HG02852 (cell line): ENCODE results near the gene CDH2.

Source experiments
- ATAC-seq: cut with Tn5 transposase; IDR thresholded peaks from one replicate; pipeline ENCODE4 v1.9.1; 2021; ENCODE audit warnings: mild to moderate bottlenecking, moderate library complexity; ENCODE audit not compliant: unreplicated experiment

The CDH2 gene

DNA sequence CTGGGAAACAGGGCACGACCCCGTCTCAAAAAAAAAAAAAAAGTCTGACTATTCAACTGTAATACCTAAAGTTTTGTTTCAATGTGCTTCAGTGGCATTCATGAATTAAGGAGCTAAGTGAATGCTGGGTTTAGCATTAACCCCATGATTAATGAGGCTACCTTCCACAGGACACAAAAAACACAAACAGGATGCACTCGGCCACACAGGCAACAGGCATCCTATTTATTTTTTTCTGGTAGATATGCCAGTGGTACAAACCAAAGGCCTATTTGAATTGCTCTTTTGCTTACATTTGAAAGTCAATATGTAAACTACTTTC lies 48.3 kb downstream of the CDH2 start:
- ATAC-seq, result no peak

DNA sequence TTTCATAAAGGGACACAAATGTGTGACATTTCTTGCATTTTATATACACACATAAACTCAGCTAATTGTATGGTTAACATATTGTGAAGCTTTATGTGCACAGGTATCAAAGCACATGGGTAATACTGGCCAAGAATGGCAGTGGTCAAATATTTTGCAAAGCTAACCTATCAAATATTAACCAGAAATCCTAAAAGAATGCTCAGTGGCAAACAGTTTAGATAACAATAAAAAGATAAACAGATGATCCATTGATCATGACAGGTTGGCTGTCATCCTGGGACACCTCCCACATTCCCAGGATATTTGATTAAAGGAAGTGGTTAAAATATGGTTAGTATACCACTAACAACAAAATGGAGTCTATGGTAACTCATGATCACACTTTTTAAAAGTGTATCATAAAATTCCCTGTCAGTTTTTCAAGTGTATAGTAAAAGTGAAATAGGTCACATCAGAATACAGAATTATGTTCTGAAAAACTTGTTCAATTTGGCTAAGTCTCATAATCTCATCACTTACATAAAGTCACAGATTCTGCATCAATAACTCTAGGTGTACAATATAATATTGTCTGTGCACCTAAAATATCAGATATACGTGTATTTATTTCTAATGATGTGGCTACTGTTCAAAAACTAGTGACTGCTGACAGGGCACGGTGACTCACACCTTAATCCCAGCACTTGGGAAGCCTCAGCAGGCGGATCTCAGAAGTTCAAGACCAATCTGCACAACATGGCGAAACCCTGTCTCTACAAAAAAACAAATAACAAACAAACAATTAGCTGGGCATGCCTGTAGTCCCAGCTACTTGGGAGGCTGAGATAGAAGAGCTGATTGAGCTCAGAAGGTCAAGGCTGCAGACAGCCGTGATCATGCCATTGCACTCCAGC lies 48.9 kb downstream of the CDH2 start:
- ATAC-seq, result no peak

DNA sequence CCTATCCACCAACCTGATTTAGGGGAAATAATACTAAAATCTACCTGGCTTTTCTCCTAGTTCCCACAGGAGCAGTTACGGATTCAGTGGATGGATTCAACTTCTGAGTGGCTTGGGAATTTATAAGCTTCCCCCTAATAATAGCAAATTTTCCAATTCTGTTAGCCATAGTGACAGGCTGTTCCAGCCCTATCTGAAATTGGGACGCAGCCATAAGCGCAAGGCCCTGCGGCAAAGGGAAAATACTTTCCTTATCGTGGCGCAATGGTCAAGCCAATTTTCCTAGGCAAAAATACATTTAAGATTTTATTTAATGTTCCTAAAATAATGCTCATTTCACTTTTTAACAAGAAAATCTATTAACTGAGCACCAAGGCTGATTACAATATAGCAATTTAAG lies 49.7 kb downstream of the CDH2 start:
- ATAC-seq, result no peak

- ATAC-seq, result no peak
Observed at GRCh38 chr18:28126768-28127167, 50.2 kb downstream of the CDH2 start.

- no peak for ATAC-seq
Observed at GRCh38 chr18:28125051-28125450, 51.9 kb downstream of the CDH2 start.

- no peak for ATAC-seq
Observed at GRCh38 chr18:28124131-28125029, 52.5 kb downstream of the CDH2 start.

DNA sequence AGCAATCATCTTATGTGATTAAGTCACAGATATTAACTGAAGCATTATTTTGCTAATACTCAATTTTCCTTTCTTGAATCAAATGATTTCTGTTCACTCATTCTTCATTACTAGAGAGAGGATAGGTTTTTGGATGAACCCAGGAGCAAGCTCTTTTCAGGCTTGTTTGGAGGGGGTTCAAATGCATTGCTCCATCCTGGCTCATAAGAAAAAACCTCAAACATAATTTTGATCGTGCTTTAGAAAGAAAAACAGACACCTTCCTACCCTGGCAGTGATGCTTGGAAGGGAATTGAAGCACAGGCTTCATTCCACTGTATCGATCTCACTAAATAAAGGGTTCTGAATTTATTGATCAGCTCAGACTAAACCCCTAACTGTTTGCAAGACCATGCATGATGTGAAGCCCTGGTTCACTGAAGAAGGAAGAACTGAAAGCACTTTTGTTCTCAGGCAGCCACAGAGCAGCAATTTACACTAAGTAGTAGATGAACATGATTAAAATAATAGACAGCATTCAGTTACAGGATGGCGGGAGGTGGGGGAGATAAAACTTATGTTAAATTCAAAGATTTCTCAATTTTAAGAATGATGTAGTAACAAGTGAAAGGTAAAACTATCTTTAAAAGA lies 53.4 kb downstream of the CDH2 start:
- ATAC-seq, result no peak

- ATAC-seq, result no peak
Observed at GRCh38 chr18:28120828-28121515, 56.0 kb downstream of the CDH2 start.

DNA sequence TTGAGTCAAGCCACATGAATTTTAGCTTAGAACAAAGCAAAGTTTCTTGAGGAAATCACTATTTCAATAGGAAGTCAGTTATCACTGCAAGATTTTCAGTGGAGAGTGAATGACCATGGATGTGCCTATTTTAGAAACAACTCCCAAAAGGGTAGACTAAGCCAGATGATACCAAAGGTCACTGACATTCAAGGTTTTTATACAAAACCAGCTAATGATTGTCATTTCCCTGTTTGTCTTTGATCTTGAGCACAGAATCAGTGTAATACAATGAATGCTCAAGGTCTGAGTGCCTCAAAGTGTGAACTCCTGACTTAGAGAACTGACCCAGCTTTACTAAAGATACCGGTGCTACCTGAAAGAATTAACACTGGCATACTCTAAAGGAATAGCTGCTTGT lies 60.5 kb downstream of the CDH2 start:
- ATAC-seq, result no peak

GRCh38 chr18:28115149-28115550 lies 61.8 kb downstream of the CDH2 start:
- ATAC-seq, result no peak

DNA sequence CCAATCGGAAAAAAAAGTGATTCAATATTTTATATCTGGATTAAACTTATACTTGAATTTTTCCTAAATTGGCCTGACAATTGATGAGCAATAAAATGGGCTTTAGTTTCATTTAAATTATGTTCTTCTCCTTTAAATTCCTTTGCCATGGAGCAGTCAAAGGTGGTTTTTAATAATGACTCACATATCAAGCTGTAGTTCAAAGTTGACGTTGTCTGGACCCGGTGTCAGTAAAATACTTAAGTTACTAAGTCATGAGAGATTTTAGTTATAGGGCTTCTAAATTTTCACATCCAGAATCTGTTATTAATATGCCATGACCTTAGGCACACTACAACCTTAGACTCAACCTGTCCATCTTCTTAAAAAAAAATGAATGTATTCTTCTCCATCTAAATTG lies 62.5 kb downstream of the CDH2 start:
- no peak for ATAC-seq

DNA sequence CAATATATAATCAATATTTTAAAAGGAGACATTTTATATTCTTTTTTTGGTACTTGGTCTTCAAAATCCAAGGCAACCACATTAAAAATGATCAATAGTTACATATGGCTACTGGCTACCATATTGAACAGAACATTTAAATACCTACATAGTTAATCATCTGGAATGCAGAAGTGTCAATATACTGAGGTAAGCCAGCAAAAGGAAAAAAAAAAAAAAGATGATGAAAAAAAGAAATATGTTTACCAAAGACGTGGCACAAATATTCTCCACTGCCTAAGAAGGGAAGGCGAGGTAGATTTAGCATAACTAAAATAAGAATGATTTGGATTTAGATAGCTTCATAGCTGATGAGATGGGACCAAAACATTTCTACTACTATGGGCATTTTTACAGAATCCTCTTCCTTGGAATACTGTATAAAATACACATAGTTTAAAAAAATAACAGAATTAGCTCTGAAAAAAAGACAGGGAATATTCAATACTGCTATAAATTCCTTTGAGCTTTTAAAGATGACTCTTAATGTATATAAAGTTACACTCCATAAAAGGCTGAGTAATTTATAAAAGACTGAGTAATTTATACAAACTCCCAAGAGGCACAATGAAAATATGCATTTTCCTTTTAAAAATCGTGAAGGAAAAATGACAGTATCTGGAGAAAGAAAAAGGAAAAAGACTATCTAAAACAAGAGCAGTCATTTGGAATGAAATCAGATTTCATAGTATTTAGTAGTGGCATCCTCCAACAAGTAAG lies 63.5 kb downstream of the CDH2 start:
- ATAC-seq, result no peak

- ATAC-seq, result no peak
Observed at GRCh38 chr18:28112056-28112470, 64.9 kb downstream of the CDH2 start.

GRCh38 chr18:28110924-28111323 lies 66.0 kb downstream of the CDH2 start:
- ATAC-seq, result no peak

DNA sequence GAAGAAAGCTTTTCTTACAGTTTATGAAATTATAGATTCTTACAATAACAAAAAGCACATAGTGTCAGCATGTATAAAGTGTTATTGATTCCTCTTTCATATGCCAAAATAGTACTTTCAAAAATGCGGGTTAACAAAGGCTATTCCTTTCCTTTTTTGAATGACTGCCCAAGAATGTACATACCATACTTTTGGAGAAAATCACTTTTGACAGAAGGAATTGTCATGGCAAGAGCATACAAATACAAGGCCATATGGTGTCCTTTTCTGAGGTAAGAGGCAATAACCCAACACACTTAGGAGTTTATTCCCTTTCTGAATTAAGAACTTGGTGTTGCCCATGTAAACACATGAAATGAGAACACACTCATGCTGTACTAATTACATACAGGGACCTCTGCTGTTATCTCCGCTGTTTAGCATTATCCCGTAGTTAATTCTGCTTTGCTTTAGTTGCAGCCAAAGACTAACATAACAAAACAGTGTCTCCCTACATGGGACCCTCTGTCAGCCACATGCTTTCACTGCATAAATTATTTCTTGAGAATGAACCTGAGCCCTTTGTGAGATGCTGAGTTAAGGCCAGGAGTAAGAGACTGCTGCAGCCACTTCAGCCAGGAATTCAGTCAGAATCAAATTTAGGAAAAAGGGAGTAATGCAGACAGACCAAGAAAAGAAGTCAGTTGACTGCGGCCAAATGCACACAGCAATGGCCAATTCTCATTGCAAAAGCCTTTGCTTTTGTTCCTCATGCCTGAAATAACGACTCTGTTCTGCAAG lies 67.0 kb downstream of the CDH2 start:
- ATAC-seq, result no peak

- ATAC-seq, result no peak
Observed at GRCh38 chr18:28108814-28109213, 68.1 kb downstream of the CDH2 start.

- no peak for ATAC-seq
Observed at GRCh38 chr18:28108254-28108653, 68.7 kb downstream of the CDH2 start.

GRCh38 chr18:28099237-28099636 lies 77.7 kb downstream of the CDH2 start:
- ATAC-seq, result no peak

GRCh38 chr18:28095631-28096030 lies 81.3 kb downstream of the CDH2 start:
- no peak for ATAC-seq
